Rectal smooth muscle tissue (tissue), 1 donor: ENCODE measurements around the gene TAF6L.
A peak's percentile ranks its signal among the peaks of the same experiment; 100 is the strongest.

ENCODE experiments used
- H3K27ac ChIP-seq: one replicate; pipeline ENCODE4 v1.7.0; 2013; ENCODE audit warnings: low read depth, low read length, inconsistent platforms
- H3K27me3 ChIP-seq: one replicate; pipeline ENCODE4 v1.7.0; 2013; ENCODE audit warnings: low read length; ENCODE audit not compliant: control insufficient read depth, insufficient read depth
- H3K36me3 ChIP-seq: one replicate; pipeline ENCODE4 v1.7.0; 2013; ENCODE audit warnings: low read length; ENCODE audit not compliant: control insufficient read depth, insufficient read depth
- H3K4me1 ChIP-seq: one replicate; pipeline ENCODE4 v1.7.0; 2013; ENCODE audit warnings: low read length; ENCODE audit not compliant: control insufficient read depth, insufficient read depth
- H3K4me3 ChIP-seq: one replicate; pipeline ENCODE4 v1.7.0; 2013; ENCODE audit warnings: low read length
- H3K9ac ChIP-seq: one replicate; pipeline ENCODE4 v1.7.0; 2013; ENCODE audit warnings: low read length

TAF6L gene

GRCh38 chr11:62775646-62776045 is 4.5 kb downstream of the TAF6L start:
- no peak overlapping the region for H3K4me3 ChIP-seq
- H3K27me3 ChIP-seq = no peaks in the 10 kb centered on the region
- peaks cover 11% of the 10 kb centered on the region for H3K36me3 ChIP-seq
- no peak overlapping the region for H3K27ac ChIP-seq
- no peak overlapping the region for H3K9ac ChIP-seq
- H3K4me1 ChIP-seq = peaks cover 8% of the 10 kb centered on the region

GRCh38 chr11:62777389-62777788 is 6.2 kb downstream of the TAF6L start:
- Histone ChIP-seq H3K27me3 (no peaks in the 10 kb centered on the region), H3K4me1 (no peaks in the 10 kb centered on the region), H3K4me3 (no peak overlapping the region), H3K27ac (no peak overlapping the region), H3K36me3 (peaks cover 16% of the 10 kb centered on the region), H3K9ac (no peak overlapping the region)

DNA sequence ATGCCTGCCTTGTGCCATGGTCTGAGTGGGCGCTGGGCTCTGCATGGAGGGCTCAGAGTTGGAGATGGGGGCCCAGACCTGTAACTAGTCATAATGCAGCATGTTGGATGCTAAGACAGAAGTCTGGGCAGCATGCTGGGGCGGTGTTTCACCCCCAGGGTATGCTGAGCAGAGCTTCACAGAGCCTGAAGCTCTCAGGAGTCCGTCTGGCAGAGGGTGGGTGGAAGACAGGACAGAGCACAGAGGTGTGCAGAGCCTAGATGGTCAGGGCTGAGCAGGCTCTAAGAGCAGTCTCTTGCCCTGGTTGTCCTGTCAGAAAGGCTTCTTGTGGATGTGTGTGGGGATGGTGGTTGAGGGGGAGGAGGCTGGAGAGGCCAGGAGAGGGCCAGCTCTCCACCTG is 7.2 kb downstream of the TAF6L start:
- no peaks in the 10 kb centered on the region for H3K4me1 ChIP-seq
- H3K36me3 ChIP-seq = peaks cover 16% of the 10 kb centered on the region
- H3K4me3 ChIP-seq = no peak overlapping the region
- no peaks in the 10 kb centered on the region for H3K27me3 ChIP-seq
- H3K27ac ChIP-seq = no peak overlapping the region
- H3K9ac ChIP-seq = no peak overlapping the region

- peaks cover 6% of the 10 kb centered on the region for H3K36me3 ChIP-seq
- H3K4me1 ChIP-seq = peaks cover 6% of the 10 kb centered on the region
- H3K9ac ChIP-seq = no peak overlapping the region
- no peaks in the 10 kb centered on the region for H3K27me3 ChIP-seq
- H3K4me3 ChIP-seq = no peak overlapping the region
- no peak overlapping the region for H3K27ac ChIP-seq
Measured at GRCh38 chr11:62782753-62783152, 11.6 kb downstream of the TAF6L start.

- Histone ChIP-seq H3K4me1 (peaks cover 9% of the 10 kb centered on the region), H3K27ac (peak overlapping the region; percentile 89), H3K27me3 (no peaks in the 10 kb centered on the region), H3K4me3 (peak overlapping the region; percentile 100), H3K9ac (peak overlapping the region; percentile 68), H3K36me3 (peaks cover 20% of the 10 kb centered on the region)
Measured at GRCh38 chr11:62786318-62787004, 15.3 kb downstream of the TAF6L start.

- H3K9ac ChIP-seq = peak within 1 kb of the TSS; percentile 99
- peak within 1 kb of the TSS; percentile 100 for H3K4me3 ChIP-seq
- H3K27me3 ChIP-seq = no peaks in the 10 kb centered on the region
- H3K4me1 ChIP-seq = peaks cover 11% of the 10 kb centered on the region
- peaks cover 15% of the 10 kb centered on the region for H3K36me3 ChIP-seq
- peak within 1 kb of the TSS; percentile 89 for H3K27ac ChIP-seq
Measured at GRCh38 chr11:62787005-62787759, 16.0 kb downstream of the TAF6L start, which contains the start of gene TMEM179B. TMEM179B (plus strand) TSS chr11:62787402; CDS start chr11:62787432, 30 bp downstream.

DNA sequence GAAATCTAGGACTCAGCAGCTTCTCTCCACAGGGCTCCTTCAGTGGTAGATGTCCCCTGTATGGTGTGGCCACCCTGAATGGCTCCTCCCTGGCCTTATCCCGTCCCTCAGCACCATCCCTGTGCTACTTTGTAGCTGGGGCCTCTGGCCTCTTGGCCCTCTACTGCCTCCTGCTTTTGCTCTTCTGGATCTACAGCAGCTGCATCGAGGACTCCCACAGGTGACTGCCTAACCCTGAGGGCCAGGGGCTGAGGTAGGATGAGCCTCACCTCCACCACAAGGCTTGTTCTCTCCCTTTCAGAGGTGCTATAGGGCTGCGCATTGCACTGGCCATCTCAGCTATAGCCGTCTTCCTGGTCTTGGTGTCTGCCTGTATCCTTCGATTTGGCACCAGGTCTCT is 17.8 kb downstream of the TAF6L start:
- Histone ChIP-seq H3K4me1 (peaks cover 15% of the 10 kb centered on the region), H3K9ac (no peak overlapping the region), H3K4me3 (no peak overlapping the region), H3K36me3 (peaks cover 17% of the 10 kb centered on the region), H3K27ac (no peak overlapping the region), H3K27me3 (no peaks in the 10 kb centered on the region)

DNA sequence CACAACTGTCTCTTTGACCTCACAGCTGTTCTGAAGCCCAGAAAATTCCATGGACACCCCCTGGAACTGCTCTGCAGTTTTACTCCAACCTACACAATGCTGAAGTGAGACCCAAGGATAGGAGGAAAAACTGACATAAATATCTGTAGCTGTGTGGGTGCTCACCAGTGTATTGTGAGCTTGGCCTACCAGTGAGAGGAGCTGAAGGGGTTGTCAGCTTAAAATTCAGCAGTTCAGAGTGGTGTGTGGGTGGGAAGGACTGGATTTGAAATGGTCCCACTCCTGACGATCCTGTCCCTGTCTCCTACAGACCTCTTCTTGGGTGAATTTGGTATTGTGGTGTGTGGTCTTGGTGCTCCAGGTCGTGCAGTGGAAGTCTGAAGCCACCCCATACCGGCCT is 18.4 kb downstream of the TAF6L start:
- H3K9ac ChIP-seq = no peak overlapping the region
- H3K27me3 ChIP-seq = no peaks in the 10 kb centered on the region
- no peak overlapping the region for H3K27ac ChIP-seq
- no peak overlapping the region for H3K4me3 ChIP-seq
- H3K4me1 ChIP-seq = peaks cover 15% of the 10 kb centered on the region
- H3K36me3 ChIP-seq = peaks cover 18% of the 10 kb centered on the region

- peaks cover 9% of the 10 kb centered on the region for H3K4me1 ChIP-seq
- H3K36me3 ChIP-seq = peaks cover 35% of the 10 kb centered on the region
- H3K9ac ChIP-seq = peak within 1 kb of the TSS; percentile 83
- H3K4me3 ChIP-seq = peak within 1 kb of the TSS; percentile 97
- peak within 1 kb of the TSS; percentile 82 for H3K27ac ChIP-seq
- no peaks in the 10 kb centered on the region for H3K27me3 ChIP-seq
Measured at GRCh38 chr11:62791501-62792201, 20.5 kb downstream of the TAF6L start, which contains the start of gene TMEM223. TMEM223 (minus strand) TSS chr11:62792006; CDS start chr11:62791994, 12 bp downstream.

DNA sequence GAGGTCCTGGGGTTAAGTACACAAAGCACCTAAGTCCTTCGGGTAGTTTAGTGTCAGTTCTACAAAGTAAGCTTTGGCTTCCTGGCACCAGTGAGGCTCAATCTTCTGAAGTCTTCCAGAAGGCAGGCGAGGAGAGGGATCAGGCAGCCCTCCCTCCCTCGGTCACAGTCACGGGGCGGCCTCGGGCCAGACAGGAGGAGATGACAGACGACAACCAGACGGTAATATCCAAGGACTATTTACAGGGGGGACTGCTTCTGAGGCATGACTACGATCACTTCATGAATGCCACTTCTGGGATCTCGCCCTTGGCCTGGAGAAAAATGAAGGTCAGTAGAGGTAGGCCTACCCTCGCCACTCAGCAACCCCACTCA is 21.0 kb downstream of the TAF6L start:
- peaks cover 40% of the 10 kb centered on the region for H3K36me3 ChIP-seq

GRCh38 chr11:62794201-62794775 is 23.1 kb downstream of the TAF6L start:
- H3K4me1 ChIP-seq = peaks cover 9% of the 10 kb centered on the region
- no peak overlapping the region for H3K27ac ChIP-seq
- H3K36me3 ChIP-seq = peaks cover 50% of the 10 kb centered on the region
- H3K27me3 ChIP-seq = no peaks in the 10 kb centered on the region
- no peak overlapping the region for H3K9ac ChIP-seq
- H3K4me3 ChIP-seq = no peak overlapping the region

More for the DNA sequence above, 21.0 kb downstream of the TAF6L start:
- peak overlapping the region; percentile 82 for H3K27ac ChIP-seq
- H3K4me3 ChIP-seq = peak overlapping the region; percentile 97
- H3K9ac ChIP-seq = no peak overlapping the region
- H3K4me1 ChIP-seq = peaks cover 9% of the 10 kb centered on the region
- H3K27me3 ChIP-seq = no peaks in the 10 kb centered on the region

DNA sequence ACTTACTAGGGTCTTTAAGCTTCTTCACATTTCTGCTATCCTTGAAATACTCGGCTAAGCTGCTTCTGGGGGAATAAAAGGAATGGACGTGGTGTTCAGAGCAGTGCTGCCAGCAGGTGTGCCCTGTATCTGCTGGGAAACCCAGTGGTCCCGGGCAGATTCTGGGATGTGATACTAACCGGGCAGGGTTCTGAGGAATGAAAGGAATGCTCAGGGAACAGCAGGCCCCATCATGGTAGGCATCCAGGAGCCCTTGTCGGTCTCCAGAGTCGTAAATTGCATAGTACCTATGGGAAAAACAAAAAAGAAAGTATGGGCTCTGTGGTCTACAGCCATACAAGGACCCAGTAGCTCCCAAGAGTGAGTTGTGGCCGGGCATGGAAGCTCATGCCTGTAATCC is 25.1 kb downstream of the TAF6L start:
- H3K36me3 ChIP-seq = peaks cover 60% of the 10 kb centered on the region
- H3K4me3 ChIP-seq = no peak overlapping the region
- no peak overlapping the region for H3K9ac ChIP-seq
- peaks cover 7% of the 10 kb centered on the region for H3K4me1 ChIP-seq
- no peaks in the 10 kb centered on the region for H3K27me3 ChIP-seq
- H3K27ac ChIP-seq = no peak overlapping the region
